HepG2 (cell line): ENCODE data around the gene DUSP21. TPM values are rescaled to one million over a fixed set of nuclear protein-coding genes. Genes with fewer than 3 reads are reported as not detected.

Experiments used
- MBNL3 ChIP-seq: fragments of 250-450 bp; sonication (Bioruptor Pico); conservative IDR thresholded peaks from 2 replicates; pipeline ENCODE4 v1.8.0; 2022; ENCODE audit warnings: mild to moderate bottlenecking, inconsistent platforms
- PAX8 ChIP-seq: sonication (generic); formaldehyde crosslinking; IDR thresholded peaks from 2 replicates; pipeline ENCODE4 v1.8.0; 2022; ENCODE audit warnings: mild to moderate bottlenecking, missing genetic modification reagents, borderline replicate concordance
- SOX5 ChIP-seq: IDR thresholded peaks from 2 replicates; pipeline ENCODE4 v1.6.1; 2016; ENCODE audit warnings: borderline replicate concordance
- polyA plus RNA-seq, 8 experiments: library from polyadenylated mRNA; depleted of rRNA in 3 of 8; stranded (reverse) in 7 of 8; unstranded in 1 of 8; fragments of >200 nt; fragmentation: Illumina TruSeq in 4 of 8; extraction: Trizol in 4 of 8; gene quantifications; 2 replicates each; pipeline versions ENCODE4 v1.2.1 to v1.2.3, GENCODE V29; 2011 to 2016; ENCODE audit warnings: low read depth in 4 of 8, missing spikeins in 1 of 8, mixed read lengths in 1 of 8; ENCODE audit not compliant: insufficient read depth in 1 of 8
- total RNA-seq, 5 experiments: library from RNA; depleted of rRNA; stranded (reverse); fragments of >200 nt; fragmentation: Illumina TruSeq; extraction: Trizol; gene quantifications; 2 replicates each; pipeline ENCODE4 v1.2.3, GENCODE V29; 2016; ENCODE audit warnings: low read depth in 1 of 5
- TF ChIP-seq, protein P1 (sequence below), 2 experiments: fragments of 450-650 bp in 1 of 2; sonication (generic) in 1 of 2; formaldehyde crosslinking in 1 of 2; IDR thresholded peaks; 2 replicates each; pipeline versions ENCODE4 v1.6.1 to v1.8.0; 2016 to 2022; ENCODE audit warnings: antibody characterized with exemption in 1 of 2, mild to moderate bottlenecking in 1 of 2, missing genetic modification reagents in 1 of 2
- TF ChIP-seq, protein P2 (sequence below): sonication (generic); formaldehyde crosslinking; IDR thresholded peaks from 2 replicates; pipeline ENCODE4 v1.8.0; 2022; ENCODE audit warnings: missing genetic modification reagents, mild to moderate bottlenecking, moderate library complexity, borderline replicate concordance
- TF ChIP-seq, protein P3 (sequence below): sonication (generic); formaldehyde crosslinking; IDR thresholded peaks from 2 replicates; pipeline ENCODE4 v1.5.0; 2020; ENCODE audit warnings: mild to moderate bottlenecking, missing genetic modification reagents

Gene DUSP21
- total and polyA plus RNA-seq, 2 of the 13 experiments (the other 11 are each of a cell fraction or from before 2014, with no cell fraction given): not detected

DNA sequence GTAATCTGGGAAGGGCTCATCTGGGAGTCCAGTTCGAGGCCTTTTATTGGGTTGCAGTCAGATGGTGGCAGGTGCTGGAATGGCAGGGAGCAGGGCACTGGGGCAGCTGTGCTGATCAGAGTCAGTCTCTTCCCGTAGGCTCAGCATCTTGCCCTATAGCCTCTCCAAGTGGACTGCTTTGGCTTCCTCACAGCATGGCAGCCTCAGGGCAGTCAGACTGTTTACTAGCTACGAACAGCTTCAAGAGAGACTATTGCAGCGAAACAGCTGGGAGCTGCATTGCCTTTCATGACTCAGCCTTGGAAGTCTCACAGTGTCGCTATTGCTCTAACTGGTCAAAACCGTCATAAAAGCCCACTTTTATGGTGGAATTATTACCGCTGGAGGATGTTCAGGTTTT lies 26.8 kb upstream of the DUSP21 start (continued):
- TF ChIP-seq, protein P1, sequence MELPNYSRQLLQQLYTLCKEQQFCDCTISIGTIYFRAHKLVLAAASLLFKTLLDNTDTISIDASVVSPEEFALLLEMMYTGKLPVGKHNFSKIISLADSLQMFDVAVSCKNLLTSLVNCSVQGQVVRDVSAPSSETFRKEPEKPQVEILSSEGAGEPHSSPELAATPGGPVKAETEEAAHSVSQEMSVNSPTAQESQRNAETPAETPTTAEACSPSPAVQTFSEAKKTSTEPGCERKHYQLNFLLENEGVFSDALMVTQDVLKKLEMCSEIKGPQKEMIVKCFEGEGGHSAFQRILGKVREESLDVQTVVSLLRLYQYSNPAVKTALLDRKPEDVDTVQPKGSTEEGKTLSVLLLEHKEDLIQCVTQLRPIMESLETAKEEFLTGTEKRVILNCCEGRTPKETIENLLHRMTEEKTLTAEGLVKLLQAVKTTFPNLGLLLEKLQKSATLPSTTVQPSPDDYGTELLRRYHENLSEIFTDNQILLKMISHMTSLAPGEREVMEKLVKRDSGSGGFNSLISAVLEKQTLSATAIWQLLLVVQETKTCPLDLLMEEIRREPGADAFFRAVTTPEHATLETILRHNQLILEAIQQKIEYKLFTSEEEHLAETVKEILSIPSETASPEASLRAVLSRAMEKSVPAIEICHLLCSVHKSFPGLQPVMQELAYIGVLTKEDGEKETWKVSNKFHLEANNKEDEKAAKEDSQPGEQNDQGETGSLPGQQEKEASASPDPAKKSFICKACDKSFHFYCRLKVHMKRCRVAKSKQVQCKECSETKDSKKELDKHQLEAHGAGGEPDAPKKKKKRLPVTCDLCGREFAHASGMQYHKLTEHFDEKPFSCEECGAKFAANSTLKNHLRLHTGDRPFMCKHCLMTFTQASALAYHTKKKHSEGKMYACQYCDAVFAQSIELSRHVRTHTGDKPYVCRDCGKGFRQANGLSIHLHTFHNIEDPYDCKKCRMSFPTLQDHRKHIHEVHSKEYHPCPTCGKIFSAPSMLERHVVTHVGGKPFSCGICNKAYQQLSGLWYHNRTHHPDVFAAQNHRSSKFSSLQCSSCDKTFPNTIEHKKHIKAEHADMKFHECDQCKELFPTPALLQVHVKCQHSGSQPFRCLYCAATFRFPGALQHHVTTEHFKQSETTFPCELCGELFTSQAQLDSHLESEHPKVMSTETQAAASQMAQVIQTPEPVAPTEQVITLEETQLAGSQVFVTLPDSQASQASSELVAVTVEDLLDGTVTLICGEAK (IDR thresholded peaks at IDR 0.05): no peak
- TF ChIP-seq, protein P1 (CRISPR knock-in tag; IDR thresholded peaks at IDR 0.05): no peak
- TF ChIP-seq, protein P2, sequence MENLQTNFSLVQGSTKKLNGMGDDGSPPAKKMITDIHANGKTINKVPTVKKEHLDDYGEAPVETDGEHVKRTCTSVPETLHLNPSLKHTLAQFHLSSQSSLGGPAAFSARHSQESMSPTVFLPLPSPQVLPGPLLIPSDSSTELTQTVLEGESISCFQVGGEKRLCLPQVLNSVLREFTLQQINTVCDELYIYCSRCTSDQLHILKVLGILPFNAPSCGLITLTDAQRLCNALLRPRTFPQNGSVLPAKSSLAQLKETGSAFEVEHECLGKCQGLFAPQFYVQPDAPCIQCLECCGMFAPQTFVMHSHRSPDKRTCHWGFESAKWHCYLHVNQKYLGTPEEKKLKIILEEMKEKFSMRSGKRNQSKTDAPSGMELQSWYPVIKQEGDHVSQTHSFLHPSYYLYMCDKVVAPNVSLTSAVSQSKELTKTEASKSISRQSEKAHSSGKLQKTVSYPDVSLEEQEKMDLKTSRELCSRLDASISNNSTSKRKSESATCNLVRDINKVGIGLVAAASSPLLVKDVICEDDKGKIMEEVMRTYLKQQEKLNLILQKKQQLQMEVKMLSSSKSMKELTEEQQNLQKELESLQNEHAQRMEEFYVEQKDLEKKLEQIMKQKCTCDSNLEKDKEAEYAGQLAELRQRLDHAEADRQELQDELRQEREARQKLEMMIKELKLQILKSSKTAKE (CRISPR knock-in tag): no peak
- TF ChIP-seq SOX5 (no peak), PAX8 (CRISPR knock-in tag) (no peak), MBNL3 (CRISPR knock-in tag) (no peak)
- TF ChIP-seq, protein P3, sequence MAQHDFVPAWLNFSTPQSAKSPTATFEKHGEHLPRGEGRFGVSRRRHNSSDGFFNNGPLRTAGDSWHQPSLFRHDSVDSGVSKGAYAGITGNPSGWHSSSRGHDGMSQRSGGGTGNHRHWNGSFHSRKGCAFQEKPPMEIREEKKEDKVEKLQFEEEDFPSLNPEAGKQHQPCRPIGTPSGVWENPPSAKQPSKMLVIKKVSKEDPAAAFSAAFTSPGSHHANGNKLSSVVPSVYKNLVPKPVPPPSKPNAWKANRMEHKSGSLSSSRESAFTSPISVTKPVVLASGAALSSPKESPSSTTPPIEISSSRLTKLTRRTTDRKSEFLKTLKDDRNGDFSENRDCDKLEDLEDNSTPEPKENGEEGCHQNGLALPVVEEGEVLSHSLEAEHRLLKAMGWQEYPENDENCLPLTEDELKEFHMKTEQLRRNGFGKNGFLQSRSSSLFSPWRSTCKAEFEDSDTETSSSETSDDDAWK (CRISPR knock-in tag): no peak
